ENCODE data around the gene PEX11G. TPM values are rescaled to one million over a fixed set of nuclear protein-coding genes. Genes with fewer than 3 reads are reported as not detected.

The PEX11G gene
- total RNA-seq, 1 experiment from 2014 or later = 2.8 TPM

- Histone ChIP-seq H2BK15ac (ENCODE audit: low read depth, low read length) (no peak overlapping the region), H3K4ac (ENCODE audit: low read depth, low read length) (no peak overlapping the region), H4K20me1 (ENCODE audit: control insufficient read depth, insufficient read depth, insufficient read length) (no peaks in the 10 kb centered on the region), H3K9me3 (ENCODE audit: control insufficient read depth, low read depth, low read length) (no peaks in the 10 kb centered on the region), H2BK5ac (ENCODE audit: insufficient read length, low read length) (no peak overlapping the region), H4K91ac (ENCODE audit: insufficient read length, low read depth, low read length) (no peak overlapping the region), H3K27me3 (ENCODE audit: insufficient read depth, low read length) (no peaks in the 10 kb centered on the region), H3K79me2 (ENCODE audit: insufficient read depth, low read length) (0 out of 2 replicates have a peak, but pooled peaks cover 2% of the 10 kb centered on the region), H2AFZ (ENCODE audit: low read length) (no peak overlapping the region), H3K23ac (ENCODE audit: insufficient read length, low read depth, low read length) (no peak overlapping the region), H2BK12ac (ENCODE audit: insufficient read length, low read depth, low read length) (no peak overlapping the region), H3K18ac (ENCODE audit: insufficient read length, low read depth, low read length) (no peak overlapping the region), H3K9ac (ENCODE audit: extremely low read depth, insufficient read length, low read length) (peak overlapping the region; percentile 58), H3T11ph (ENCODE audit: low read length) (no peak overlapping the region), H3K79me1 (ENCODE audit: insufficient read depth, low read depth, low read length, poor library complexity, severe bottlenecking) (no peaks in the 10 kb centered on the region), H3K56ac (ENCODE audit: insufficient read length, low read depth, low read length) (no peak overlapping the region), H4K5ac (ENCODE audit: insufficient read length, low read depth, low read length) (no peak overlapping the region), H3K4me1 (ENCODE audit: insufficient read depth, low read length) (0 out of 2 replicates have a peak, but pooled peaks cover 4% of the 10 kb centered on the region), H3K23me2 (ENCODE audit: insufficient read length, low read depth, low read length, poor library complexity, severe bottlenecking) (peaks cover 10% of the 10 kb centered on the region), H2AK5ac (ENCODE audit: insufficient read length, low read length) (no peak overlapping the region), H3K4me2 (ENCODE audit: insufficient read depth, insufficient read length, low read length) (peak overlapping the region; percentile 74), H4K8ac (replicated peaks; ENCODE audit: insufficient read length, low read depth, low read length) (no peak overlapping the region), H2BK120ac (ENCODE audit: low read depth, low read length, poor library complexity, severe bottlenecking) (no peak overlapping the region), H3K27ac (ENCODE audit: insufficient read length, low read depth, low read length) (no peak overlapping the region), H3K14ac (ENCODE audit: insufficient read depth, low read length) (no peak overlapping the region), H2BK20ac (ENCODE audit: low read depth, low read length, poor library complexity, severe bottlenecking) (no peak overlapping the region)
- H3K4me1 Mint-ChIP-seq = peaks cover 14 to 27% of the 10 kb centered on the region in 2 experiments
- H3K36me3 Mint-ChIP-seq (ENCODE audit: insufficient read depth in 1 of 3, low read depth in 3 of 3) = peaks cover 3 to 18% (median 13%) of the 10 kb centered on the region in 3 experiments; a peak in 5 of 7 replicates
- TF ChIP-seq, protein P1, sequence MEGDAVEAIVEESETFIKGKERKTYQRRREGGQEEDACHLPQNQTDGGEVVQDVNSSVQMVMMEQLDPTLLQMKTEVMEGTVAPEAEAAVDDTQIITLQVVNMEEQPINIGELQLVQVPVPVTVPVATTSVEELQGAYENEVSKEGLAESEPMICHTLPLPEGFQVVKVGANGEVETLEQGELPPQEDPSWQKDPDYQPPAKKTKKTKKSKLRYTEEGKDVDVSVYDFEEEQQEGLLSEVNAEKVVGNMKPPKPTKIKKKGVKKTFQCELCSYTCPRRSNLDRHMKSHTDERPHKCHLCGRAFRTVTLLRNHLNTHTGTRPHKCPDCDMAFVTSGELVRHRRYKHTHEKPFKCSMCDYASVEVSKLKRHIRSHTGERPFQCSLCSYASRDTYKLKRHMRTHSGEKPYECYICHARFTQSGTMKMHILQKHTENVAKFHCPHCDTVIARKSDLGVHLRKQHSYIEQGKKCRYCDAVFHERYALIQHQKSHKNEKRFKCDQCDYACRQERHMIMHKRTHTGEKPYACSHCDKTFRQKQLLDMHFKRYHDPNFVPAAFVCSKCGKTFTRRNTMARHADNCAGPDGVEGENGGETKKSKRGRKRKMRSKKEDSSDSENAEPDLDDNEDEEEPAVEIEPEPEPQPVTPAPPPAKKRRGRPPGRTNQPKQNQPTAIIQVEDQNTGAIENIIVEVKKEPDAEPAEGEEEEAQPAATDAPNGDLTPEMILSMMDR (conservative IDR thresholded peaks at IDR 0.05) = no peak
- no CpG with 5 or more reads among the region's 4 CpGs for whole genome bisulfite sequencing (ENCODE audit: extremely low coverage, insufficient read length, low lambda C conversion rate)
- H3K27ac Mint-ChIP-seq = peak overlapping the region in 2 of 3 experiments; percentile 24 to 82; a peak in 2 of 7 replicates
- DNase-seq = no peak
- peak overlapping the region; percentile 76 to 87 for H3K4me3 Mint-ChIP-seq
- H3K9me3 Mint-ChIP-seq = no peaks in the 10 kb centered on the region; a peak in 1 of 5 replicates
- no peaks in the 10 kb centered on the region; the same call in 1 of the 2 replicates for H3K27me3 Mint-ChIP-seq (ENCODE audit: low read depth)
Measured at GRCh38 chr19:7516878-7517277, 28.0 kb upstream of the PEX11G start.

All from H9 (cell line).